H1 (cell line): ENCODE results near the gene ACSF3. TPM values are rescaled to one million over a fixed set of nuclear protein-coding genes. Genes with fewer than 3 reads are reported as not detected.

Experiments
- CTCF ChIA-PET: fragments of 300-600 bp; sonication (Branson Sonifier 250); formaldehyde crosslinking; loops from one replicate; lab custom pipeline; 2021; ENCODE audit not compliant: partially characterized antibody; lab: Charles Lee
- POLR2A ChIA-PET: fragments of 300-600 bp; sonication (Branson Sonifier 250); formaldehyde crosslinking; loops from one replicate; lab custom pipeline; 2021; ENCODE audit warnings: inconsistent platforms; ENCODE audit not compliant: partially characterized antibody; lab: Charles Lee
- DNase-seq, 2 experiments: peaks; one replicate each; pipeline versions ENCODE4 v3.0.0 to v3.0.0-alpha.2; 2010 to 2022; ENCODE audit warnings: low spot score in 2 of 2, low read depth in 1 of 2, mixed read lengths in 1 of 2
- FAIRE-seq: peaks from 2 replicates; lab custom pipeline; 2011; peaks lifted over from hg19 to GRCh38; lab: Jason Lieb, UNC
- H2AFZ ChIP-seq: 2 replicates; pipeline ENCODE4 v1.8.1; 2012; ENCODE audit warnings: low read length, inconsistent platforms
- H2AK5ac ChIP-seq: 2 replicates; pipeline ENCODE4 v1.6.1; 2013; ENCODE audit warnings: low read depth, low read length
- H2BK120ac ChIP-seq: replicated peaks from 2 replicates; pipeline ENCODE3; 2013; ENCODE audit warnings: low read depth, low read length, inconsistent platforms
- H2BK12ac ChIP-seq: 2 replicates; pipeline ENCODE4 v1.6.1; 2013; ENCODE audit warnings: low read depth, low read length
- H2BK15ac ChIP-seq: 2 replicates; pipeline ENCODE4 v1.6.1; 2013; ENCODE audit warnings: low read length
- H2BK20ac ChIP-seq: 2 replicates; pipeline ENCODE4 v1.6.1; 2013; ENCODE audit warnings: low read length
- H2BK5ac ChIP-seq: 2 replicates; pipeline ENCODE4 v1.6.1; 2013; ENCODE audit warnings: low read depth, low read length
- H3K14ac ChIP-seq: 2 replicates; pipeline ENCODE4 v1.6.1; 2013; ENCODE audit warnings: inconsistent platforms; ENCODE audit not compliant: insufficient read length
- H3K18ac ChIP-seq: 2 replicates; pipeline ENCODE4 v1.6.1; 2013; ENCODE audit warnings: low read length; ENCODE audit errors: extremely low read depth
- H3K23ac ChIP-seq: 2 replicates; pipeline ENCODE4 v1.6.1; 2013; ENCODE audit warnings: inconsistent platforms; ENCODE audit not compliant: insufficient read length
- H3K23me2 ChIP-seq: 2 replicates; pipeline ENCODE4 v1.6.1; 2013; ENCODE audit warnings: low read depth, low read length
- H3K27ac ChIP-seq: 2 replicates; pipeline ENCODE4 v1.6.1; 2011; ENCODE audit warnings: low read depth, low read length, inconsistent platforms
- H3K27me3 ChIP-seq, 4 experiments: replicated peaks in 1 of 4; 1 replicate in 1 of 4; 2 replicates in 3 of 4; pipeline versions ENCODE4 v1.6.1 to v1.8.1; 2011 to 2013; ENCODE audit warnings: low read length in 3 of 4, mild to moderate bottlenecking in 3 of 4, inconsistent platforms in 2 of 4, mixed read lengths in 2 of 4, moderate library complexity in 1 of 4; ENCODE audit not compliant: control insufficient read depth in 3 of 4, insufficient read depth in 3 of 4; ENCODE audit errors: extremely low read depth in 1 of 4
- H3K36me3 ChIP-seq, 4 experiments: 2 replicates each; pipeline versions ENCODE4 v1.6.1 to v1.8.1; 2011 to 2013; ENCODE audit warnings: mild to moderate bottlenecking in 4 of 4, low read length in 3 of 4, moderate library complexity in 2 of 4, control low read depth in 1 of 4, inconsistent platforms in 1 of 4; ENCODE audit not compliant: insufficient read depth in 4 of 4, control insufficient read depth in 2 of 4
- H3K4ac ChIP-seq: replicated peaks from 2 replicates; pipeline ENCODE3; 2013; ENCODE audit warnings: low read length, low read depth, mixed read lengths, inconsistent platforms; ENCODE audit not compliant: insufficient read length
- H3K4me1 ChIP-seq, 4 experiments: replicated peaks in 1 of 4; 1 replicate in 1 of 4; 2 replicates in 3 of 4; pipeline versions ENCODE4 v1.6.1 to v1.8.1; 2011 to 2013; ENCODE audit warnings: low read length in 3 of 4, inconsistent platforms in 2 of 4, mixed read lengths in 1 of 4; ENCODE audit not compliant: insufficient read depth in 4 of 4, control insufficient read depth in 3 of 4
- H3K4me2 ChIP-seq, 2 experiments: 2 replicates each; pipeline versions ENCODE4 v1.6.1 to v1.8.1; 2011 to 2013; ENCODE audit warnings: low read depth in 2 of 2, low read length in 2 of 2, control low read depth in 1 of 2, inconsistent platforms in 1 of 2, mild to moderate bottlenecking in 1 of 2; ENCODE audit not compliant: insufficient read depth in 1 of 2
- H3K4me3 ChIP-seq, 4 experiments: fragments of 200-600, 300-600 bp in 1 of 4; sonication (generic), shearing (Covaris generic), sonication (Bioruptor Twin) in 1 of 4; 2 replicates each; pipeline versions ENCODE4 v1.5.1 to v1.8.1; 2011 to 2016; ENCODE audit warnings: low read length in 4 of 4, low read depth in 3 of 4, control low read depth in 2 of 4, inconsistent platforms in 2 of 4, mild to moderate bottlenecking in 2 of 4, mixed read lengths in 1 of 4, moderate library complexity in 1 of 4; ENCODE audit not compliant: insufficient read depth in 2 of 4; ENCODE audit errors: extremely low read depth in 1 of 4
- H3K56ac ChIP-seq: replicated peaks from 2 replicates; pipeline ENCODE3; 2013; ENCODE audit warnings: low read depth, mild to moderate bottlenecking, mixed read lengths, low read length, inconsistent platforms; ENCODE audit not compliant: insufficient read length
- H3K79me1 ChIP-seq: 2 replicates; pipeline ENCODE4 v1.6.1; 2013; ENCODE audit warnings: low read depth, low read length, control low read depth
- H3K79me2 ChIP-seq, 2 experiments: 2 replicates each; pipeline versions ENCODE4 v1.6.1 to v1.8.1; 2012 to 2013; ENCODE audit warnings: low read length in 2 of 2, mild to moderate bottlenecking in 2 of 2, inconsistent platforms in 1 of 2; ENCODE audit not compliant: insufficient read depth in 2 of 2, control insufficient read depth in 1 of 2
- H3K9ac ChIP-seq, 4 experiments: replicated peaks in 1 of 4; 1 replicate in 1 of 4; 2 replicates in 3 of 4; pipeline versions ENCODE4 v1.6.1 to v1.8.1; 2011 to 2013; ENCODE audit warnings: low read depth in 3 of 4, low read length in 3 of 4, control low read depth in 2 of 4, mild to moderate bottlenecking in 2 of 4, moderate library complexity in 2 of 4, inconsistent platforms in 1 of 4; ENCODE audit errors: extremely low read depth in 1 of 4
- H3K9me3 ChIP-seq, 2 experiments: 2 replicates each; pipeline versions ENCODE4 v1.6.1 to v1.8.1; 2012 to 2013; ENCODE audit warnings: mild to moderate bottlenecking in 2 of 2, moderate library complexity in 2 of 2, control low read depth in 1 of 2, inconsistent platforms in 1 of 2, low read depth in 1 of 2, low read length in 1 of 2, mixed read lengths in 1 of 2; ENCODE audit not compliant: insufficient read depth in 2 of 2
- H4K20me1 ChIP-seq, 2 experiments: replicated peaks in 1 of 2; 2 replicates each; pipeline versions ENCODE3 to v1.8.1; 2011 to 2013; ENCODE audit warnings: inconsistent platforms in 2 of 2, low read length in 2 of 2, mild to moderate bottlenecking in 1 of 2; ENCODE audit not compliant: insufficient read depth in 2 of 2, control insufficient read depth in 1 of 2
- H4K5ac ChIP-seq: 2 replicates; pipeline ENCODE4 v1.6.1; 2013; ENCODE audit warnings: low read length, low read depth, mixed read lengths, inconsistent platforms; ENCODE audit not compliant: insufficient read length
- H4K8ac ChIP-seq: 2 replicates; pipeline ENCODE4 v1.8.0; 2013; ENCODE audit warnings: mild to moderate bottlenecking, moderate library complexity, low read length, inconsistent platforms; ENCODE audit not compliant: insufficient read depth; ENCODE audit errors: extremely low read depth
- H4K91ac ChIP-seq: replicated peaks from 2 replicates; pipeline ENCODE3; 2013; ENCODE audit warnings: low read length, mixed read lengths, inconsistent platforms; ENCODE audit not compliant: insufficient read length
- CTBP2 ChIP-seq: IDR thresholded peaks from 2 replicates; pipeline ENCODE4 v1.7.0; 2011; ENCODE audit warnings: borderline replicate concordance, mild to moderate bottlenecking, moderate library complexity, mixed read lengths, low read length; ENCODE audit not compliant: insufficient read depth, insufficient read length
- EP300 ChIP-seq, 2 experiments: IDR thresholded peaks; 1 replicate in 1 of 2; 2 replicates in 1 of 2; pipeline ENCODE4 v1.6.1; 2011 to 2012; ENCODE audit warnings: low read depth in 2 of 2, low read length in 2 of 2, mild to moderate bottlenecking in 2 of 2, borderline replicate concordance in 1 of 2, inconsistent platforms in 1 of 2, moderate library complexity in 1 of 2
- KDM1A ChIP-seq: fragments of 200-600, 300-600 bp; sonication (generic); IDR thresholded peaks from 2 replicates; pipeline ENCODE4 v1.7.1; 2016; ENCODE audit warnings: mild to moderate bottlenecking, low read length, borderline replicate concordance
- KDM5A ChIP-seq: fragments of 200-600 bp; IDR thresholded peaks from 2 replicates; pipeline ENCODE4 v1.7.1; 2012; ENCODE audit warnings: mild to moderate bottlenecking, low read length, inconsistent platforms, mixed read lengths
- MAFK ChIP-seq: IDR thresholded peaks from 2 replicates; pipeline ENCODE4 v1.6.1; 2012; ENCODE audit warnings: low read depth, mild to moderate bottlenecking, improper control_type of control experiment, low read length
- POU5F1 ChIP-seq: IDR thresholded peaks from 2 replicates; pipeline ENCODE4 v1.6.1; 2011; ENCODE audit warnings: low read depth, mild to moderate bottlenecking, low read length, moderate library complexity
- SIN3A ChIP-seq, 2 experiments: IDR thresholded peaks in 1 of 2; conservative IDR thresholded peaks in 1 of 2; 2 replicates each; pipeline ENCODE4 v1.6.1; 2011 to 2012; ENCODE audit warnings: low read length in 2 of 2, improper control_type of control experiment in 1 of 2, low read depth in 1 of 2, mild to moderate bottlenecking in 1 of 2
- TAF1 ChIP-seq: IDR thresholded peaks from 2 replicates; pipeline ENCODE4 v1.6.1; 2011; ENCODE audit warnings: mild to moderate bottlenecking, low read depth, low read length
- TAF7 ChIP-seq: optimal IDR thresholded peaks from 2 replicates; pipeline ENCODE3; 2011; ENCODE audit warnings: low read depth, mild to moderate bottlenecking, inconsistent platforms, low read length, moderate library complexity, borderline replicate concordance
- YY1 ChIP-seq: IDR thresholded peaks from 2 replicates; pipeline ENCODE4 v1.6.1; 2011; ENCODE audit warnings: low read depth, mild to moderate bottlenecking, low read length
- WGBS, 2 experiments: shearing (Covaris generic) in 1 of 2; methylation state at CpG; one replicate each; pipeline versions ENCODE4 v1.1.6 to v1.1.7; 2013 to 2015; ENCODE audit warnings: low lambda C conversion rate in 2 of 2, mixed read lengths in 2 of 2, inconsistent platforms in 1 of 2, low coverage in 1 of 2, missing lambda C conversion rate in 1 of 2; ENCODE audit not compliant: insufficient replicate concordance in 2 of 2, insufficient coverage in 1 of 2, insufficient read length in 1 of 2; ENCODE audit errors: extremely low coverage in 1 of 2, missing lambda C conversion rate in 1 of 2; 5-methylcytosine and 5-hydroxymethylcytosine counted together
- polyA plus RNA-seq, 7 experiments: library from polyadenylated mRNA; depleted of rRNA in 3 of 7; stranded (reverse) in 5 of 7; unstranded in 2 of 7; fragments of >200 nt in 5 of 7; fragments of 200-250 nt in 2 of 7; gene quantifications; 1 replicate in 5 of 7; 2 replicates in 1 of 7; 4 replicates in 1 of 7; pipeline versions ENCODE4 v1.2.1 to v1.2.3, GENCODE V29; 2011 to 2013; ENCODE audit warnings: missing spikeins in 2 of 7, mixed read lengths in 2 of 7
- total RNA-seq: library from RNA; stranded (reverse); fragmentation: NEBNext Ultra II Directional; extraction: Animal tissue kit (Norgen Biotek cat#: 25700); gene quantifications from 2 replicates; pipeline ENCODE4 v1.2.1, GENCODE V29; 2021
- TF ChIP-seq, protein P1 (sequence below): IDR thresholded peaks from 2 replicates; pipeline ENCODE4 v1.6.1; 2011; ENCODE audit warnings: low read length, improper control_type of control experiment

ACSF3 gene
- total and polyA plus RNA-seq, 2 of the 8 experiments (the other 6 are each of a cell fraction or from before 2014, with no cell fraction given), result 15.6 to 22.9 TPM

DNA sequence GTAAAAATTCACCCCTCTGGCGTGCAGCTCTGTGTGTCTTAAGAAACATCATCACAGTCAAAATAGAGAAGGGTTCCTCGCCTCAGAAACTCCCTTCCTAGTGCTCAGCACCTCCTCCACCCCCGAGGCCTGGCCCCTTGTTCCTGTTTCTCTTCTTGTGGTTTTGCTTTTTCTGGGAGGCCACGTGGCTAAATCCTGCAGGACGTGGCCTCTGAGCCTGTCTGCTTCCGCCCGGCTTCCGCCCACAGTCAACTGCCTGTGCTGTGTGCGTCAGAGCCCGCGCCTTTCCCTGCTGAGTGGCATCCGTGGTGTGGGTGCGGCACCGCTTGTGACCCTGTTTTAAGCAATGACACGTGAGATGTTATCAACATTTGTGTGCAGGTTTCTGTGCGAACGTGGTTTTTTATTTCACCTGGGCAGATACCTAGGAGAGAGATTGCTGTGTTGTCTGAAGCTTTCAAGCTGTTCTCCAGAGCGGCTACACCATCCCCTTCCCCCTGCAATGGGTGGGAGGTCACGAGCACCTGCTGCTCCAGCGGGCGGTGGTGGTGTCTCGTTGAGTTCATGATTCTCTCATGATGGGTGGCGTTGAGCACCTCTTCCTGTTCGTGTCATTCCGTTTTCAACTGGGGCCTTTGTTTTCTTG is 21.7 kb downstream of the ACSF3 start:
- H4K5ac ChIP-seq, result no peak overlapping the region
- 0 out of 2 replicates have a peak overlapping the region, but pooled peaks have one; percentile 3 for H3K27ac ChIP-seq
- H4K20me1 ChIP-seq, result peaks cover 0 to 11% of the 10 kb centered on the region in 2 experiments
- peak overlapping the region; percentile 15 for H4K91ac ChIP-seq
- H3K27me3 ChIP-seq, result no peaks in the 10 kb centered on the region
- H2BK15ac ChIP-seq, result no peak overlapping the region
- H3K9ac ChIP-seq, result no peak overlapping the region
- WGBS, 2 experiments, result 91% methylated on average over 25 of the region's 25 CpGs; no CpG with 5 or more reads in 1 of the 2 experiments
- H3K18ac ChIP-seq, result no peak overlapping the region
- H3K23me2 ChIP-seq, result no peaks in the 10 kb centered on the region
- no peak overlapping the region for H3K4me3 ChIP-seq
- H2BK20ac ChIP-seq, result no peak overlapping the region
- CTCF ChIA-PET, result interaction anchor here (1.4 to 2.3 kb wide), 2 partner anchors 18 to 172 kb away, joined by 3 to 5 read pairs; no protein-coding TSS in a partner anchor
- H2BK120ac ChIP-seq, result no peak overlapping the region
- POLR2A ChIA-PET, result interaction anchor here (1.6 to 4.0 kb wide), 2 partner anchors 11 to 22 kb away, joined by 6 to 12 read pairs; partner anchors contain the start of gene ACSF3
- DNase-seq, result no peak
- no peak overlapping the region for H2AK5ac ChIP-seq
- H3K79me1 ChIP-seq, result no peaks in the 10 kb centered on the region; the same call in 1 of the 2 replicates
- H3K36me3 ChIP-seq, result peaks cover 0 to 19% (median 8%) of the 10 kb centered on the region in 4 experiments; a peak in 6 of 8 replicates
- H4K8ac ChIP-seq, result no peak overlapping the region; the same call in 1 of the 2 replicates
- H3K4me2 ChIP-seq, result no peak overlapping the region
- H3K56ac ChIP-seq, result no peak overlapping the region
- H2AFZ ChIP-seq, result no peak overlapping the region
- no peak overlapping the region for H2BK5ac ChIP-seq
- no peak overlapping the region for H3K14ac ChIP-seq
- no peak overlapping the region for H3K23ac ChIP-seq
- no peaks in the 10 kb centered on the region for H3K9me3 ChIP-seq
- H3K79me2 ChIP-seq, result no peaks in the 10 kb centered on the region; a peak in 1 of 4 replicates
- H2BK12ac ChIP-seq, result no peak overlapping the region
- FAIRE-seq, result no peak
- H3K4ac ChIP-seq, result no peak overlapping the region
- H3K4me1 ChIP-seq, result peaks cover 0 to 10% (median 3%) of the 10 kb centered on the region in 4 experiments; a peak in 2 of 7 replicates
- TF ChIP-seq EP300 (IDR thresholded peaks at IDR 0.05; ENCODE audit: borderline replicate concordance in 1 of 2, low read depth in 2 of 2, low read length in 2 of 2) (no peak), SIN3A (conservative IDR thresholded peaks at IDR 0.05 in 1 of 2, IDR thresholded peaks at IDR 0.05 in 1 of 2; ENCODE audit: low read depth in 1 of 2, low read length in 2 of 2) (no peak), POU5F1 (no peak), YY1 (no peak), KDM5A (no peak), KDM1A (no peak), TAF1 (no peak), TAF7 (no peak), MAFK (no peak), CTBP2 (no peak)
- TF ChIP-seq, protein P1, sequence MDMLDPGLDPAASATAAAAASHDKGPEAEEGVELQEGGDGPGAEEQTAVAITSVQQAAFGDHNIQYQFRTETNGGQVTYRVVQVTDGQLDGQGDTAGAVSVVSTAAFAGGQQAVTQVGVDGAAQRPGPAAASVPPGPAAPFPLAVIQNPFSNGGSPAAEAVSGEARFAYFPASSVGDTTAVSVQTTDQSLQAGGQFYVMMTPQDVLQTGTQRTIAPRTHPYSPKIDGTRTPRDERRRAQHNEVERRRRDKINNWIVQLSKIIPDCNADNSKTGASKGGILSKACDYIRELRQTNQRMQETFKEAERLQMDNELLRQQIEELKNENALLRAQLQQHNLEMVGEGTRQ, result no peak
